ENCODE measurements around the gene ENOPH1. TPM values are rescaled to one million over a fixed set of nuclear protein-coding genes. Genes with fewer than 3 reads are reported as not detected.
A peak's percentile ranks its signal among the peaks of the same experiment; 100 is the strongest.

Gene ENOPH1
- total RNA-seq, 1 experiment from 2014 or later = 78.3 TPM

GRCh38 chr4:82394896-82395295, 35.5 kb upstream of the ENOPH1 start:
- Mint-ChIP-seq H3K27ac (no peak overlapping the region), H3K36me3 (no peaks in the 10 kb centered on the region), H3K4me1 (peaks cover 7% of the 10 kb centered on the region), H3K4me3 (no peak overlapping the region), H3K27me3 (ENCODE audit: low read depth) (no peaks in the 10 kb centered on the region), H3K9me3 (no peaks in the 10 kb centered on the region)
- TF ChIP-seq FOXP1 (CRISPR knock-in tag; IDR thresholded peaks at IDR 0.05; ENCODE audit: borderline replicate concordance) (no peak), TP53 (CRISPR knock-in tag; IDR thresholded peaks at IDR 0.05) (no peak), USF2 (CRISPR knock-in tag; IDR thresholded peaks at IDR 0.05) (0 out of 2 replicates have a peak, but pooled peaks have one; percentile 47)
- CTCF ChIA-PET = interaction anchor here (0.9 kb wide), 1 partner anchor 110 kb away, joined by 4 read pairs; no protein-coding TSS in a partner anchor
- peak; percentile 48; the same call in 1 of the 2 replicates for ATAC-seq
- no peak for DNase-seq (ENCODE audit: low spot score)
- POLR2A ChIA-PET = no interaction called here

- Mint-ChIP-seq H3K9me3 (no peaks in the 10 kb centered on the region), H3K4me1 (peaks cover 7% of the 10 kb centered on the region), H3K27ac (no peak overlapping the region), H3K4me3 (no peak overlapping the region), H3K27me3 (ENCODE audit: low read depth) (no peaks in the 10 kb centered on the region), H3K36me3 (no peaks in the 10 kb centered on the region)
- POLR2A ChIA-PET = no interaction called here
- CTCF ChIA-PET = no interaction called here
- DNase-seq (ENCODE audit: low spot score) (no peak), ATAC-seq (no peak)
- TF ChIP-seq IRF2 (CRISPR knock-in tag; IDR thresholded peaks at IDR 0.05; ENCODE audit: borderline replicate concordance, low read depth) (no peak), CBFB (CRISPR knock-in tag; IDR thresholded peaks at IDR 0.05; ENCODE audit: low read depth) (no peak), USF1 (CRISPR knock-in tag; IDR thresholded peaks at IDR 0.05) (no peak), ZNF263 (CRISPR knock-in tag; IDR thresholded peaks at IDR 0.05; ENCODE audit: low read depth) (no peak), SMAD3 (CRISPR knock-in tag; IDR thresholded peaks at IDR 0.05; ENCODE audit: borderline replicate concordance) (no peak), USF2 (CRISPR knock-in tag; IDR thresholded peaks at IDR 0.05) (no peak), ZNF532 (CRISPR knock-in tag; IDR thresholded peaks at IDR 0.05; ENCODE audit: borderline replicate concordance) (no peak), ERG (CRISPR knock-in tag; IDR thresholded peaks at IDR 0.05) (no peak), AFF4 (CRISPR knock-in tag; IDR thresholded peaks at IDR 0.05; ENCODE audit: borderline replicate concordance) (no peak), PRDM15 (CRISPR knock-in tag; IDR thresholded peaks at IDR 0.05) (no peak), ATF2 (CRISPR knock-in tag; IDR thresholded peaks at IDR 0.05; ENCODE audit: borderline replicate concordance, low read depth) (no peak)
These were observed 32.9 kb upstream of the ENOPH1 start for GRCh38 chr4:82397527-82397926.

Measured in WTC11 (cell line).